Keratinocyte (primary cell): ENCODE data around the gene OTOGL. TPM values are rescaled to one million over a fixed set of nuclear protein-coding genes. Genes with fewer than 3 reads are reported as not detected.

Source experiments
- DNase-seq: peaks from one replicate; pipeline ENCODE4 v3.0.0-alpha.2; 2011; ENCODE audit warnings: low read depth, missing footprints, low spot score
- FAIRE-seq: peaks from 2 replicates; lab custom pipeline; 2011; peaks lifted over from hg19 to GRCh38; lab: Jason Lieb, UNC
- H2AFZ ChIP-seq: 2 replicates; pipeline ENCODE4 v1.6.0; 2012; ENCODE audit warnings: low read length, control low read depth, inconsistent platforms; ENCODE audit not compliant: control insufficient read depth
- H3K27ac ChIP-seq: 2 replicates; pipeline ENCODE4 v1.5.1; 2011; ENCODE audit warnings: low read length; ENCODE audit not compliant: control insufficient read depth, insufficient read depth
- H3K27me3 ChIP-seq: 3 replicates; pipeline ENCODE4 v1.6.0; 2011; ENCODE audit warnings: low read length; ENCODE audit not compliant: control insufficient read depth, insufficient read depth; ENCODE audit errors: extremely low read depth
- H3K36me3 ChIP-seq, 2 experiments: 2 replicates in 1 of 2; 3 replicates in 1 of 2; pipeline ENCODE4 v1.5.1; 2011; ENCODE audit warnings: low read length in 2 of 2, mild to moderate bottlenecking in 1 of 2; ENCODE audit not compliant: control insufficient read depth in 2 of 2, insufficient read depth in 2 of 2; ENCODE audit errors: extremely low read depth in 1 of 2
- H3K4me1 ChIP-seq: 3 replicates; pipeline ENCODE4 v1.5.1; 2011; ENCODE audit warnings: low read length; ENCODE audit not compliant: control insufficient read depth, insufficient read depth; ENCODE audit errors: extremely low read depth
- H3K4me2 ChIP-seq: 3 replicates; pipeline ENCODE4 v1.6.0; 2011; ENCODE audit warnings: low read depth, low read length; ENCODE audit not compliant: control insufficient read depth, insufficient read depth; ENCODE audit errors: extremely low read depth
- H3K4me3 ChIP-seq, 3 experiments: fragments of 200-600 bp in 1 of 3; sonication (generic) in 1 of 3; 2 replicates in 2 of 3; 3 replicates in 1 of 3; pipeline ENCODE4 v1.5.1; 2011 to 2016; ENCODE audit warnings: low read length in 3 of 3, mild to moderate bottlenecking in 3 of 3, control low read depth in 2 of 3, inconsistent platforms in 1 of 3, low read depth in 1 of 3, mixed read lengths in 1 of 3, mixed run types in 1 of 3, moderate library complexity in 1 of 3; ENCODE audit not compliant: control insufficient read depth in 2 of 3, insufficient read depth in 2 of 3; ENCODE audit errors: extremely low read depth in 1 of 3
- H3K79me2 ChIP-seq: 2 replicates; pipeline ENCODE4 v1.6.0; 2012; ENCODE audit warnings: low read length; ENCODE audit not compliant: control insufficient read depth, insufficient read depth
- H3K9ac ChIP-seq: 3 replicates; pipeline ENCODE4 v1.6.0; 2011; ENCODE audit warnings: low read length; ENCODE audit not compliant: control insufficient read depth, insufficient read depth; ENCODE audit errors: extremely low read depth
- H3K9me1 ChIP-seq: 3 replicates; pipeline ENCODE4 v1.6.0; 2011; ENCODE audit warnings: low read length; ENCODE audit not compliant: control insufficient read depth, insufficient read depth; ENCODE audit errors: extremely low read depth
- H3K9me3 ChIP-seq: 2 replicates; pipeline ENCODE4 v1.5.1; 2012; ENCODE audit warnings: low read depth, low read length; ENCODE audit not compliant: control insufficient read depth
- H4K20me1 ChIP-seq: 3 replicates; pipeline ENCODE4 v1.6.0; 2011; ENCODE audit warnings: low read length; ENCODE audit not compliant: control insufficient read depth, insufficient read depth; ENCODE audit errors: extremely low read depth
- CTCF ChIP-seq, 3 experiments: IDR thresholded peaks in 1 of 3; conservative IDR thresholded peaks in 1 of 3; optimal IDR thresholded peaks in 1 of 3; 2 replicates in 2 of 3; 3 replicates in 1 of 3; pipeline versions ENCODE3 to v1.5.1; 2011; ENCODE audit warnings: low read length in 3 of 3, mild to moderate bottlenecking in 3 of 3, moderate library complexity in 2 of 3, control low read depth in 1 of 3, inconsistent platforms in 1 of 3; ENCODE audit not compliant: insufficient read depth in 2 of 3; ENCODE audit errors: extremely low read depth in 1 of 3
- EZH2 ChIP-seq: IDR thresholded peaks from one replicate; pipeline ENCODE4 v1.6.1; 2012; ENCODE audit warnings: inconsistent platforms, mild to moderate bottlenecking, low read length, moderate library complexity
- dilution Hi-C: fragments of 300-500 bp; cut with MboI; formaldehyde crosslinking; loops from one replicate; pipeline ENCODE4 v1.7.0; 2020; ENCODE audit warnings: low sequenced_read_pairs; ENCODE audit not compliant: extremely low pct_ligation_motif_present
- polyA plus RNA-seq, 5 experiments: library from polyadenylated mRNA; depleted of rRNA in 3 of 5; stranded (reverse) in 3 of 5; stranded (forward) in 1 of 5; unstranded in 1 of 5; fragments of >200 nt; gene quantifications; 1 replicate in 1 of 5; 2 replicates in 3 of 5; 3 replicates in 1 of 5; pipeline versions ENCODE4 v1.2.1 to v1.2.3, GENCODE V29; 2011 to 2012; ENCODE audit warnings: missing spikeins in 2 of 5, low read depth in 1 of 5, low replicate concordance in 1 of 5

The OTOGL gene
- polyA plus RNA-seq, 1 donor (not counting 4 experiments of a cell fraction or from before 2014, with no cell fraction given): 0.08 TPM

DNA sequence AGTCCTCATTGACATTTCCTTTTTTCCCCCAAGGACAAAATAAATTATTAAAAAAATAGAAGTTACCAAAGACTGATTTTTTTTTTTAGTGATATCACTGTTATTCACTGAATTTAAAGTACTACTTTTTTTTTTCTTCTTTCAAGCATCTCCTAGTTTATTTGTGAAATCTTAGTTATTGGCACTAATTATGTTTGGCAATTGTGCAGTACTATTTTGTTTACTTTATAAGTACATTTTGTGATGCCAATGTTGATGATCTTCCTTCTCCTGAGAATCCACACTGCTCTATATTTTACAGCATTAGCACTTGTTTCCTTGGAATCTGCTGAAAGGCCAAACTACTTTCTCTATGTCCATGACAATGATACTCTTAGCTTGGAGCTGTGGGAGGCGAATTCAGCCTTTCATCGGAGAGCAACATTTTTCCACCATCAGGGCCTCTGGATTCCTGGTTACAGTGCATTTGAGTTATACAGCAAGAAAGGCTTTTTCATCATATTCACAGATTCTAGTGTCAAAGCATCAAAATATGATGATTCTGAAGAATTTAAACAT lies 220.9 kb downstream of the OTOGL start:
- no peaks in the 10 kb centered on the region for H3K27me3 ChIP-seq
- no peak for FAIRE-seq
- dilution Hi-C loops: no loop called here
- no peaks in the 10 kb centered on the region for H4K20me1 ChIP-seq
- no peaks in the 10 kb centered on the region for H3K79me2 ChIP-seq
- no peaks in the 10 kb centered on the region for H3K36me3 ChIP-seq
- no peaks in the 10 kb centered on the region for H3K9me3 ChIP-seq
- H3K4me2 ChIP-seq: no peak overlapping the region
- DNase-seq: no peak
- no peak overlapping the region for H3K9ac ChIP-seq
- no peak overlapping the region for H3K4me3 ChIP-seq
- no peak overlapping the region for H3K27ac ChIP-seq
- no peak overlapping the region for H2AFZ ChIP-seq
- no peaks in the 10 kb centered on the region for H3K9me1 ChIP-seq
- peaks cover 4% of the 10 kb centered on the region for H3K4me1 ChIP-seq
- TF ChIP-seq CTCF (optimal IDR thresholded peaks at IDR 0.05 in 1 of 3, IDR thresholded peaks at IDR 0.05 in 1 of 3, conservative IDR thresholded peaks at IDR 0.05 in 1 of 3; ENCODE audit: extremely low read depth in 1 of 3, insufficient read depth in 2 of 3, low read length in 3 of 3) (no peak), EZH2 (no peak)

GRCh38 chr12:80321653-80322052 lies 222.3 kb downstream of the OTOGL start:
- H3K9me1 ChIP-seq: no peaks in the 10 kb centered on the region
- peaks cover 4% of the 10 kb centered on the region for H3K4me1 ChIP-seq
- H3K4me2 ChIP-seq: peak overlapping the region; percentile 51
- H3K79me2 ChIP-seq: no peaks in the 10 kb centered on the region
- H3K27ac ChIP-seq: no peak overlapping the region
- H2AFZ ChIP-seq: peak overlapping the region; percentile 11
- H3K27me3 ChIP-seq: no peaks in the 10 kb centered on the region
- H3K9ac ChIP-seq: no peak overlapping the region
- no peaks in the 10 kb centered on the region for H3K36me3 ChIP-seq
- TF ChIP-seq CTCF (optimal IDR thresholded peaks at IDR 0.05 in 1 of 3, IDR thresholded peaks at IDR 0.05 in 1 of 3, conservative IDR thresholded peaks at IDR 0.05 in 1 of 3; ENCODE audit: extremely low read depth in 1 of 3, insufficient read depth in 2 of 3, low read length in 3 of 3): no peak
- H4K20me1 ChIP-seq: no peaks in the 10 kb centered on the region
- dilution Hi-C loops: no loop called here
- DNase-seq (peak; percentile 33), FAIRE-seq (peak; percentile 88)
- no peaks in the 10 kb centered on the region for H3K9me3 ChIP-seq
- no peak overlapping the region for H3K4me3 ChIP-seq
